ENCODE measurements around the gene PCK1.

PCK1 gene

DNA sequence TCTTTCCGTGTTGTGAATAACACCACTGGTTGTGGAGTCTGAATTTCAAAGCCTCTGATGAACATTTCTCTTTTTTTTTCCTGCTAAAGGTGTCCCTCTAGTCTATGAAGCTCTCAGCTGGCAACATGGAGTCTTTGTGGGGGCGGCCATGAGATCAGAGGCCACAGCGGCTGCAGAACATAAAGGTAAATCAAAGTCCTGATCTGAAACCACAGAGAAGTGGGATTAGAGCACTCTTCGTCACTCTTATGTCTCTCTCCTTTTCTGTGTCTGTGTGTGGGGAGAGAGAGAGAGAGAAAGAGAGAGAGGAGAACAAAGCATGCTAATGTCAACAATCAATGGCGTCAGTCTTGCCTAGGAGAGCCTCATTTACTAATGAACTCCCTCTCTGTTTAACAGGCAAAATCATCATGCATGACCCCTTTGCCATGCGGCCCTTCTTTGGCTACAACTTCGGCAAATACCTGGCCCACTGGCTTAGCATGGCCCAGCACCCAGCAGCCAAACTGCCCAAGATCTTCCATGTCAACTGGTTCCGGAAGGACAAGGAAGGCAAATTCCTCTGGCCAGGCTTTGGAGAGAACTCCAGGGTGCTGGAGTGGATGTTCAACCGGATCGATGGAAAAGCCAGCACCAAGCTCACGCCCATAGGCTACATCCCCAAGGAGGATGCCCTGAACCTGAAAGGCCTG, 4.2 kb downstream of the PCK1 start:
- Histone ChIP-seq H3K4me3 (ENCODE audit: low read length) (no peak overlapping the region), H3K27me3 (ENCODE audit: control insufficient read depth, insufficient read depth, low read length) (no peaks in the 10 kb centered on the region), H3K4me1 (ENCODE audit: control insufficient read depth, low read depth, low read length) (no peaks in the 10 kb centered on the region), H3K9ac (ENCODE audit: low read length) (no peak overlapping the region), H3K9me3 (ENCODE audit: control insufficient read depth, low read depth, low read length) (no peaks in the 10 kb centered on the region), H3K27ac (ENCODE audit: low read length) (no peak overlapping the region), H3K36me3 (ENCODE audit: control insufficient read depth, low read depth, low read length) (no peaks in the 10 kb centered on the region)

GRCh38 chr20:57566399-57566798, 5.5 kb downstream of the PCK1 start:
- Histone ChIP-seq H3K27me3 (ENCODE audit: control insufficient read depth, insufficient read depth, low read length) (no peaks in the 10 kb centered on the region), H3K9ac (ENCODE audit: low read length) (no peak overlapping the region), H3K36me3 (ENCODE audit: control insufficient read depth, low read depth, low read length) (no peaks in the 10 kb centered on the region), H3K4me1 (ENCODE audit: control insufficient read depth, low read depth, low read length) (no peaks in the 10 kb centered on the region), H3K4me3 (ENCODE audit: low read length) (no peak overlapping the region), H3K27ac (ENCODE audit: low read length) (no peak overlapping the region), H3K9me3 (ENCODE audit: control insufficient read depth, low read depth, low read length) (no peaks in the 10 kb centered on the region)

DNA sequence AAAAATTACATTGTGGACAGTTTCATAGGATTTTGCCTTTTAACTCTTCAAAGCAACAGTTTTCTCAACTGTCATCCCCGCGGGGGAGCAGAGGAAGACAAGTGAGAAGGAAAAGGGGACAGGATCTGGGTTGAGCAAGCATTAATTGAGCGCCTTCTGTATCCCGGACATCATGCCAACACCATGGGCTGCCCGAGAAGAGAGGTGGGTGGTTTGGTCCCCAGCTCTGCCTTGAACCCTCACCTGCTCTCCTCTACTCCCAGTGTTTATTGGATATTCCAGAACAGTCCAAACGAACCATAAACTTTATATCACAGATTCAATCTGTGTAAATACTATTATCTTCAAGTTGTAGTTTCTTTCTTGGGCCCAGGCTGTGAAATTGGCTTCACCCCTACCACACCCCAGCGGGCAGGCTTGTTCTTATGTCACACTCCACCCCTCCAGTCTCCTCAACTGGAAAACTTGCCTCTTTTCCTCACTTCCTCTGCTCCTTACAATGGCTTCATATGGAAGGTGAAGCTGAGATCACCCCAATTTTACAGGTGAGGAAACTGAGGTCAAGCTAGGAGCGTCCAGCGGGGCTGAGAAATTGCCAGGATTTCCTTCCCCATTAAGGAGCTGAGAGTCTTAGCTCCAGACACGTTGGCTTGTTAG, 6.0 kb downstream of the PCK1 start:
- no peaks in the 10 kb centered on the region for H3K9me3 ChIP-seq (ENCODE audit: control insufficient read depth, low read depth, low read length)
- H3K4me3 ChIP-seq (ENCODE audit: low read length) = no peak overlapping the region
- H3K27ac ChIP-seq (ENCODE audit: low read length) = no peak overlapping the region
- no peak overlapping the region for H3K9ac ChIP-seq (ENCODE audit: low read length)
- H3K27me3 ChIP-seq (ENCODE audit: control insufficient read depth, insufficient read depth, low read length) = no peaks in the 10 kb centered on the region
- H3K4me1 ChIP-seq (ENCODE audit: control insufficient read depth, low read depth, low read length) = no peaks in the 10 kb centered on the region
- H3K36me3 ChIP-seq (ENCODE audit: control insufficient read depth, low read depth, low read length) = no peaks in the 10 kb centered on the region

DNA sequence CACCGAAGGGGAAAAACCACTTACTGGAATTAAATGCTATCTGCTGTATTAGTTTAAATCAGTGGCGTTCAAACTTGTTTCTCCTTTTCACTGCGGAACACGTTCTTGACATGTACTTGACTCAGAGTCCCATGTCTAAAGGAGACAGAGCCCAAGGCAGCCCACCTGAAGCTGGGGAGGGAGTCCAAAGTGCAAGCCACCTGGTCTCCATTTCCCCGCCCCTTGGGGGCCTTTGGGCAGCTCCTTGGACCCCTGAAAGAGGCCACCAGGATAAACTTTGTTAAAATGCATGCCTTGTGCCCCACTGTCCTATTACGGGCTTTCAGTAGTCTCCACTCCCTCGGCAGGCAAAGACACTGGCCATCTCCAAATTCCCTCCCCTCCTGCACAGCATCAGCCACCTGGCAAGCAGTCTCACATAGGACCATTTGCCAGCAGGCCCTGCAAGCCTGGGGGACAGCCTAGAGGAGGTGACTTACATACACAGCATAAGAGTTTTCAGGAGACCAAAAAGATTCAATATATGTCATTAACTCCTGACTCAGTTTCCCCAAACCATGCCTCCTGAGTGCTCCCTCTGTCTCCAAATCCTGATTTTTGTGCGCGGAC, 6.7 kb downstream of the PCK1 start:
- Histone ChIP-seq H3K4me1 (ENCODE audit: control insufficient read depth, low read depth, low read length) (no peaks in the 10 kb centered on the region), H3K36me3 (ENCODE audit: control insufficient read depth, low read depth, low read length) (no peaks in the 10 kb centered on the region), H3K9me3 (ENCODE audit: control insufficient read depth, low read depth, low read length) (no peaks in the 10 kb centered on the region), H3K9ac (ENCODE audit: low read length) (no peak overlapping the region), H3K27ac (ENCODE audit: low read length) (no peak overlapping the region), H3K4me3 (ENCODE audit: low read length) (no peak overlapping the region), H3K27me3 (ENCODE audit: control insufficient read depth, insufficient read depth, low read length) (peaks cover 3% of the 10 kb centered on the region)

DNA sequence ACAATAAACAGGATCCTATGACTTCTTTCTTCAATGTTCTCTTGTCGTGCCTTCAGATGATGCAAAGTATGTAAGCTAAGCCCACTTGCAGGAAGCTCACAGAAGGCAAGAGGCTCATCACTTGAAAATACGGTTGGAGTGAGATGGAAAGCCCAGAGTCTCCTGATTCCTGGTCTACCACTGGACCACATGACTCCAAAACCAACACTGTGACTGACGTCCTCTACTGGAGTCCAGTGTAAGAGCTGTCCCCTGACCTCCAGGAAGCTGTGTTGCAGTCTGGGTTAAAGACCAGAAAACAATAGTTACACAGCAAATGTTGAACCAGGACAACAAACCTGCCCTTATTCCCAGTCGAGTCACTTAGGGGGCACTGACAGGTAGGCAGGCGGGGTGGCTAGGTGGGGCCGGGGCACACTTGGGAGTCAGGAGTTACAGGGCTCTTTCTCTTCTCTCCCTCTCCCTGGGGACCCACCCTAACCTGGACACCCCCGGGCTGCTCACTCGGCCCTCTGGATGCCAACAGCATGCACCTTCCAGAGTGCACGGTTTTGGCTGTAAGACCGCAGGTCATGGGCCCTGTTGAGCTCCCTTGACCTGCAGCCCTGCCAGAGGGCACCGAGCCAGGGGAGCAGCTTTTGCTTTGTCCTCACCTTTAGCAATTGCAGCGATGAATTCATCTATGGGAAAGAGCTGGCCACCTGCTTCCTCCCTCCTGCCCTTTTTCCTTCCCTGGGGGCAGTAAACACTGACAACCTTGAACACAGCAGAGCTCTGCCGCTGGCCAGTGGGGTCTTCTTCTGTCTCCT, 7.4 kb downstream of the PCK1 start:
- no peaks in the 10 kb centered on the region for H3K36me3 ChIP-seq (ENCODE audit: control insufficient read depth, low read depth, low read length)

GRCh38 chr20:57568960-57569359, 8.1 kb downstream of the PCK1 start:
- Histone ChIP-seq H3K27me3 (ENCODE audit: control insufficient read depth, insufficient read depth, low read length) (peaks cover 8% of the 10 kb centered on the region), H3K27ac (ENCODE audit: low read length) (no peak overlapping the region)

More for the DNA sequence above, 7.4 kb downstream of the PCK1 start:
- no peak overlapping the region for H3K4me3 ChIP-seq (ENCODE audit: low read length)
- H3K4me1 ChIP-seq (ENCODE audit: control insufficient read depth, low read depth, low read length) = peaks cover 6% of the 10 kb centered on the region
- no peaks in the 10 kb centered on the region for H3K9me3 ChIP-seq (ENCODE audit: control insufficient read depth, low read depth, low read length)
- H3K9ac ChIP-seq (ENCODE audit: low read length) = no peak overlapping the region
- H3K27ac ChIP-seq (ENCODE audit: low read length) = no peak overlapping the region
- H3K27me3 ChIP-seq (ENCODE audit: control insufficient read depth, insufficient read depth, low read length) = peaks cover 8% of the 10 kb centered on the region

GRCh38 chr20:57570145-57570850, 9.4 kb downstream of the PCK1 start:
- Histone ChIP-seq H3K9me3 (ENCODE audit: control insufficient read depth, low read depth, low read length) (no peaks in the 10 kb centered on the region), H3K4me3 (ENCODE audit: low read length) (no peak overlapping the region), H3K27ac (ENCODE audit: low read length) (no peak overlapping the region), H3K36me3 (ENCODE audit: control insufficient read depth, low read depth, low read length) (no peaks in the 10 kb centered on the region), H3K4me1 (ENCODE audit: control insufficient read depth, low read depth, low read length) (peaks cover 15% of the 10 kb centered on the region), H3K9ac (ENCODE audit: low read length) (no peak overlapping the region), H3K27me3 (ENCODE audit: control insufficient read depth, insufficient read depth, low read length) (peaks cover 8% of the 10 kb centered on the region)

More at GRCh38 chr20:57568960-57569359, 8.1 kb downstream of the PCK1 start:
- H3K36me3 ChIP-seq (ENCODE audit: control insufficient read depth, low read depth, low read length) = no peaks in the 10 kb centered on the region
- H3K4me1 ChIP-seq (ENCODE audit: control insufficient read depth, low read depth, low read length) = peaks cover 13% of the 10 kb centered on the region
- no peak overlapping the region for H3K9ac ChIP-seq (ENCODE audit: low read length)
- H3K4me3 ChIP-seq (ENCODE audit: low read length) = no peak overlapping the region
- H3K9me3 ChIP-seq (ENCODE audit: control insufficient read depth, low read depth, low read length) = no peaks in the 10 kb centered on the region

GRCh38 chr20:57570920-57571319, 10.0 kb downstream of the PCK1 start:
- Histone ChIP-seq H3K9ac (ENCODE audit: low read length) (no peak overlapping the region), H3K9me3 (ENCODE audit: control insufficient read depth, low read depth, low read length) (no peaks in the 10 kb centered on the region), H3K4me3 (ENCODE audit: low read length) (no peak overlapping the region), H3K36me3 (ENCODE audit: control insufficient read depth, low read depth, low read length) (no peaks in the 10 kb centered on the region), H3K27me3 (ENCODE audit: control insufficient read depth, insufficient read depth, low read length) (peaks cover 8% of the 10 kb centered on the region), H3K27ac (ENCODE audit: low read length) (no peak overlapping the region), H3K4me1 (ENCODE audit: control insufficient read depth, low read depth, low read length) (peaks cover 16% of the 10 kb centered on the region)

DNA sequence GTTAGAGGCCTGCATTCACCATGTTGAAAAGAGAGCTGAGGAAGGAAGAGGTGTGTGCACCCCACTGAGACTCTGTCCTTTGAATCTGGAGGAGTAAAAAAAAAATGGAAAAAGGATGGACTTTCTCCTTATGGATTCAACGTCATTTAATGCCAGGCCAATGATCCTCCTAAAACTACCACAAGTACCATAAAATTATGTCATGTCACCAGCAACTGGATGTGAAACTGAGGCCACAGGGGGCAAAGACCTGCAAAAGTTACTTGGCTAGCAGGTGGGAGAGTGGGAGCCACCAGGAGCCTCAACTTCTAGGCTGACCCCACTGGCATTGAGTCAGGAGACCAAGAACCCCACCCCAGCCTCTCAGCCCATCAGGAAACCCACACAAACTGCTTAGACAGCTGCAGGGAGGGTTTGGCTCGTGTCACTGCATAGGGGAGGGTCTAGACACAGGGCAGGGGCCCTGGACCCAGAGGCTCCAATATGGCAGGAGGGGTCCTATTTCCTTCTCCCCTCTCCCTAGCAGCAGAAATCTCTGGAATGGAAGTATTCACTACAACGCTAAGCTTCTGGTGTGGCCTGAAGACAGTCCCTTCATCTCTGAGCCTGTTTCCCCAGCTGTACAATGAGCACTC, 11.0 kb downstream of the PCK1 start:
- Histone ChIP-seq H3K36me3 (ENCODE audit: control insufficient read depth, low read depth, low read length) (no peaks in the 10 kb centered on the region), H3K9me3 (ENCODE audit: control insufficient read depth, low read depth, low read length) (no peaks in the 10 kb centered on the region), H3K4me3 (ENCODE audit: low read length) (no peak overlapping the region), H3K27me3 (ENCODE audit: control insufficient read depth, insufficient read depth, low read length) (peaks cover 8% of the 10 kb centered on the region), H3K4me1 (ENCODE audit: control insufficient read depth, low read depth, low read length) (peaks cover 20% of the 10 kb centered on the region), H3K27ac (ENCODE audit: low read length) (no peak overlapping the region), H3K9ac (ENCODE audit: low read length) (no peak overlapping the region)

GRCh38 chr20:57573242-57573641, 12.3 kb downstream of the PCK1 start:
- no peak overlapping the region for H3K4me3 ChIP-seq (ENCODE audit: low read length)
- no peaks in the 10 kb centered on the region for H3K36me3 ChIP-seq (ENCODE audit: control insufficient read depth, low read depth, low read length)
- no peak overlapping the region for H3K9ac ChIP-seq (ENCODE audit: low read length)
- H3K27me3 ChIP-seq (ENCODE audit: control insufficient read depth, insufficient read depth, low read length) = peaks cover 8% of the 10 kb centered on the region
- no peaks in the 10 kb centered on the region for H3K9me3 ChIP-seq (ENCODE audit: control insufficient read depth, low read depth, low read length)
- H3K27ac ChIP-seq (ENCODE audit: low read length) = no peak overlapping the region
- H3K4me1 ChIP-seq (ENCODE audit: control insufficient read depth, low read depth, low read length) = peaks cover 20% of the 10 kb centered on the region

Data from iPS-18a (cell line).